Posterior cingulate gyrus (tissue), 11 donors: ENCODE measurements around the gene MVK.

Source experiments
- DNase-seq, 10 donors: peaks; one replicate each; pipeline versions ENCODE4 v3.0.0 to v3.0.0-alpha.2; 2020 to 2021; ENCODE audit warnings: mixed read lengths in 3 of 10
- intact Hi-C: fragments of 100-400 bp; cut with DNase I; formaldehyde crosslinking; loops from one replicate; pipeline ENCODE4 v1.15.1; 2023

Gene MVK

GRCh38 chr12:109573029-109573913 is at the start of gene MVK, which contains the start of gene MMAB:
MVK (plus strand) TSS chr12:109573794; CDS start chr12:109574823, 1,029 bp downstream.
MMAB (minus strand) TSS chr12:109573504; CDS start chr12:109573480, 24 bp downstream.
- intact Hi-C loops, result loop anchor here (10.0 kb wide), 1 partner anchor 48 kb away; no protein-coding TSS in a partner anchor
- DNase-seq, result peak; percentile 97 to 100 (median 99)

DNA sequence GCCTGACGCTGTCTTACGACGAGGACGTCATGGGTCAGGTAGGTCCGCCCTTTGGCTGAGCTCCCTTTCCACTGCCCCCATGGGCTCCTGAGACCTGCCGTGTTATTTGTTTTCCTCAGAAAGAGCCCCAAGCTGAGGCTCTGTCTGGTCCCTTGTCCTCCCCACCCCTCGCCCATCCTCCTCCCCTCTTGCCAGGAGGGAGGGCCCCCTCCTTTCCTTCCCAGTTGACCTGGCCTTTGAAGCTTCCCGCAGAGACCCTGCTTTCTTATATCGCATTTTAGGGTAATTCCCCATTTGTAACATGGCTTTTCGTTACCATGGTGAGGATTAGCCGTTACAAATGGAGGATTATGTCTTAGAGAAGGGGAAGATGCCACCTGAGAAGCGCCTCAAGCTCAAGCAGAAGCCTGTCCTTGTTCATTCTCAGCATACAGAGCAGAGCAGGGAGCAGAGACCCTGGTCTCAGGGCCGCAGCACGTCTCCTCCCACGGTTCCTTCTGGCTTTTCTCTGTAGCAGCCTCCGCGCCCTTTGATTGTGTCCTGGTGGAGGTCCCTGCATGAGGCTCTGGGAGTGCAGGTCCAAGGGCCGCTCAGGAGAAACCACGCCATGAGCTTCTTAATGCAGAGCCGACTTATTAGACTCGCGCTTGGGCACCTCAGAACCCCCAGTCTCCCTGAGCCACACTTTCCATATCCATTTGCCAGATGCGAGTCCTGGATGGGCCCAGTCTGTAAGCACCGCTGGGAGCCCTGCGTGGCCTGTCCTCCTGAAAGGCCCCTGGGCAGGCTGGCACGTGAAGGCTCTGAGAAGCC is 48.9 kb upstream of the MVK start:
- intact Hi-C loops, result loop anchor here (5.0 to 10.0 kb wide), 2 partner anchors 50 to 193 kb away; partner anchors contain the start of genes MMAB and MVK
- DNase-seq, result no peak

GRCh38 chr12:109525279-109525585 is 48.4 kb upstream of the MVK start:
- no peak for DNase-seq
- intact Hi-C loops, result loop anchor here (10.0 kb wide), 1 partner anchor 50 kb away; the partner anchor contains the start of genes MMAB and MVK

DNA sequence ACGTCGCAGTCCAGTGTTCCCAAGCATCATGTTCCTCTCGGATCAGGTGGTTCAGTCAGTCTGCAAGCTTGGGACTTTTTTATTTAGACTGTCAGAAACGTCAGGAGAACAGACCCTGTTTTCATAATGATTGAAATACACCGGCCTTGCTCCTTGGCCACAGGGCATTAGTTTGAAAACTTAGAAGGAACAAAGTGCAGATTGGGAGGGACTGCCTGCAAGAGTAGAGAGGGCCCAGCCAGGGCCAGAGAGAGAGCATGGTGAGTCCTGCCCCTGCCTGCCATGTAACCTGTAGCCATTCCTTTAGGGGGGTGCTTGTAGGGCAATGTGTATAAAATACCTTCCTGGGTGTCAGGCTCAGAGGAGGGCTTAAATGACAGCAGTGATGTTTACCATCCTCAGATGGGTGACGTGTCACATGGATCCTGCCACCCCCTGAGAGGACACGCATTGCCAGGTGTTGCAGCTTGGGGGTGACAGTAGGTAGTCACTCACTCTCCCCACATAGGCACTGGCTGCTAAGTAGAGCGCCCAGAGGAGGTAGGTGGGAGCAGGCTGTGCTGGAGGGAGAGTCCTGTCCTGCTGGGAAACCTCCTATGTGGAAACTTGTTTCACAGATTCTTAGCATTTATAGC is 46.0 kb upstream of the MVK start:
- DNase-seq, result no peak
- intact Hi-C loops, result loop anchor here (10.0 kb wide), 1 partner anchor 47 kb away; the partner anchor contains the start of genes MMAB and MVK

- DNase-seq, result no peak
- intact Hi-C loops, result loop anchor here (10.0 kb wide), 1 partner anchor 45 kb away; the partner anchor contains the start of genes MMAB and MVK
These were observed 43.6 kb upstream of the MVK start for GRCh38 chr12:109529691-109530640.

DNA sequence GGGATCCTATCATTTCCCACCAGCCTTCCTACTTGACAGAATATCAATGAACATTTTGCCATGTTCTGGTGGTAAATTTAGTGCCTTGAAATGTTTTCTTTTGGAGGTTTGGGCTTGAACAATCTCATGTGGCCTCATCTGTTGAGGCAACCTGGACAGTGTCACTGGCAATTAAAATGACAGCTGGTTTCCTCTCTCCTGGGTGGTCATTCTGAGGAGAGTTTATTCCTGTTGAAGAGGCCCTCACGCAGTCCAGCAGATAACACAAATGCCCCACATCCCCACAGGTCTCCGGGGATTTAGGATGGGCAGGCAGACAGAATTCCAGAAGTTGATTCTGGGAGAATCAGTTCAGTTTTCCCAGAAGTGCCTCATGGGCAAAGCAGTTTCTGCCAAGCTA is 42.2 kb upstream of the MVK start:
- intact Hi-C loops, result no loop called here
- no peak for DNase-seq

DNA sequence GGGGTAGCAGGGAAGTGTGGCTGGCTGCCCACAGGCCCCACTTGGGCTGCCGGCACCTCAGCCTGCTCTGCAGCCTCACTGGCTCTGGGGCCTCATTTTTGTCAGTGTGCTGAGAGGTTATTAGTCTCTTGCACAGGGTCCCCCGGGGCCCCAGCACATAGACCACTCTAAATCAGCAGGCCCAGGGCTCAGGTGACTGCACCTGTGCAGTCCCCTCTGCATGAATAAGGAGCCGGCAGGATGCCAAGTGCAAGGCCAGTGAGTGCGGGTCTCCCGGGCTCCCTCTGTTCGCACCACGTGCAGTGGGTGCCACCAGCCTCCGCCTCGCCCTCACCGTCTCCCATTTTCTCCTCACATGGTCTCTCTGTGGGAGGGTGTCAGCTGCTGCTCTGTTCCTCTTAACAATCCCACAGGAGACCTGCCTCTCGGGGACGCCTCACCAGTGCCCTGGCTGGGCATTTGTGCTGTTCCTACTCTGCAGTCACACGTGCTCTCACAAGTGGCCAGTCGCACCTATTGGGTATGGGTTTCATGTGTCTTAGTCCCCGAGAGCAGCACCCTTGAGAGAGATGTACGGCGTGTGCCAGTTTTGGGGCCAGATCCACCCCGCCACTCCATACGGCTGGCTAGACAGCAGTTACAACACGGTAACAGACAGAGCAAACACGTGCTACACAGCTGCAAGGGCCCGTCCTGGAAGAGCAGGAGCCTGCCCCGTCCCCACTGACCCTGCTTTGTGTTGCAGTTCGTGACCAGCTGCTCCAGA is 40.7 kb upstream of the MVK start:
- DNase-seq, result peak in 2 of 10 donors; percentile 62 to 73
- intact Hi-C loops, result no loop called here

DNA sequence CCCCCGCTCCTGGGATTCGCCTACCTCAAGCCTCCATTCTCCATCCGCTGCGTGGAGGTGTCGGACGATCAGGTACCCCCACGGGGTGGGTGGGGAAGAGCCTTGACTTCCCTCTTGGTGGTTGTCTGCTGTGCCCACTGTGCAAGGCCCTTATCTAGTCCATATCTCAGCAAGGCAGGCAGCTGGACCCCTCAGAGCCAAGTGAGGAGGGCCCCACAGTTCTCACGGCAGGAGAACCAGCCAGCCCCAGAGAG is 40.2 kb upstream of the MVK start:
- DNase-seq, result peak in 1 of 10 donors; percentile 57
- intact Hi-C loops, result no loop called here

- intact Hi-C loops, result no loop called here
- DNase-seq, result peak in 2 of 10 donors; percentile 55 to 65
These were observed 39.1 kb upstream of the MVK start for GRCh38 chr12:109534456-109534855.

DNA sequence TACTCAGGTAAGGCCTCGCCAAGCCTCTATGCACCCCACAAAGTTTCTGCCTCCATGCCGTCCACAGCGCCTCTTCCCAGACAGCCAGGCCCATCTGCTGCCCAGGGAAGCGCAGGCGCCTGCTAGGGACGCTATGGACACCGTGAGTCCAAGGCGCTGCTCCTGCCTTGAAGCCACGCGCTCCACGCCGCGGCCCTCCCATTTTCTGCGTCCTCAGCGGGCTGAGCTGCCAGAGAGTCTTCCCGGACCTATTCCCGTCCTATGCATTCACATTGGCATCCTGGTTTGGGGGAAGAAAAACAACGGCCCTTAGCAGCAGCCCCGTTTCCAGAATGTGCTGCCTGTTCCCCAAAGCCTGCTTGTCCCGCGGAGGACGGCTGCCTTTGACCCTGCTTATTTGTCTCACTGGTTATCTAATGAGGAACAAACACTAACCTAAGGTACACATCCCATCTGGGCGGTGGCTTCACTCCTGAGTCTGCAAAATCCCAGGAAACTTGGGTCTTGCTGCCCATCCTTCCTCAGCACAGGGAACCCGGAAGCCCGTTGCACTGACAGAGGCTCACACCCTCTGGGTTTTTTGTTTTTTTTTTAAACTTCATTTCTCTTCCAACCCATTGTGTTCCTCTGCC is 38.2 kb upstream of the MVK start:
- intact Hi-C loops, result no loop called here
- peak in 3 of 10 donors; percentile 50 to 72 (median 57) for DNase-seq

GRCh38 chr12:109535863-109536250 is 37.7 kb upstream of the MVK start:
- intact Hi-C loops, result no loop called here
- peak in 3 of 10 donors; percentile 26 to 69 (median 61) for DNase-seq

DNA sequence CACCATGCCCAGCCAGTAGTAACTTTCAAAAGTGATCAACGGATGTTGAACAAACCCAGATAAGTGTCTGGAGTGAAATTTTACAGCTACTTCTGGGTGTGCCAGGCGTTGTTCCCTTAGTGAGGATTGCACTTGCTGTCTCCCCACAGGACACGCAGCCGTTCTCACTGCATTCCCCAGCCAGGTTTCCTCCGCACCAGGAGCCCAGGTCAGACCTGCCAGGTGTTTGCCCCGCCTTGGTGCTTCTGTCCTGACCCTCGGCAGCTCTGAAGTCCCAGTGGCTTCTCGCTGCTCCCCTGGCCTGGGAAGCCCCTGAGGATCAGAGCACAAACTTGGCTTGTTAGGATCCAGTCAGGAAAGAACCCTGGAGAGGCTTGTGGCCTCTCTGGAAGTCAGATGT is 36.5 kb upstream of the MVK start:
- intact Hi-C loops, result no loop called here
- peak in 2 of 10 donors; percentile 78 to 81 for DNase-seq

- intact Hi-C loops, result no loop called here
- peak in 3 of 10 donors; percentile 5 to 33 (median 18) for DNase-seq
These were observed 35.3 kb upstream of the MVK start for GRCh38 chr12:109538191-109538863.

DNA sequence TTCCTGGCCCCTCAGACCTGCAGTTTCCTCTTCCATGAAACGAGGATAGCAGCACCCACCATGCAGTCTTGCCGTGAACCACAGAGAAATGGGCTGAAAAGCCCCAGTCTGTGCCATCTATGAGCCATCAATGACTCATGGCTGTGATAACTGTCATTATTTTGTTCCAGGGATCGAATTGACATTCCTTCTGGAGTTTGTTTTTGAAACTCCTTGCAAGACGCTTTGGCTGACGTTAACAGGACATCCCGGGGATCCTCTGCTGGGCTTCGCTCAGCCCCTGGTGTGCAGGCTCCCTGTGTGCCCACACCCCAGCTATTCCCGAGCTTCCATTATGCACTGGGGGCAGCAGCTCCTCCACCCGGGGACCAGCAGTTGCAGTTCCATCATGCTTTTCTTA is 34.1 kb upstream of the MVK start:
- DNase-seq, result peak in 2 of 10 donors; percentile 22 to 46
- intact Hi-C loops, result no loop called here

DNA sequence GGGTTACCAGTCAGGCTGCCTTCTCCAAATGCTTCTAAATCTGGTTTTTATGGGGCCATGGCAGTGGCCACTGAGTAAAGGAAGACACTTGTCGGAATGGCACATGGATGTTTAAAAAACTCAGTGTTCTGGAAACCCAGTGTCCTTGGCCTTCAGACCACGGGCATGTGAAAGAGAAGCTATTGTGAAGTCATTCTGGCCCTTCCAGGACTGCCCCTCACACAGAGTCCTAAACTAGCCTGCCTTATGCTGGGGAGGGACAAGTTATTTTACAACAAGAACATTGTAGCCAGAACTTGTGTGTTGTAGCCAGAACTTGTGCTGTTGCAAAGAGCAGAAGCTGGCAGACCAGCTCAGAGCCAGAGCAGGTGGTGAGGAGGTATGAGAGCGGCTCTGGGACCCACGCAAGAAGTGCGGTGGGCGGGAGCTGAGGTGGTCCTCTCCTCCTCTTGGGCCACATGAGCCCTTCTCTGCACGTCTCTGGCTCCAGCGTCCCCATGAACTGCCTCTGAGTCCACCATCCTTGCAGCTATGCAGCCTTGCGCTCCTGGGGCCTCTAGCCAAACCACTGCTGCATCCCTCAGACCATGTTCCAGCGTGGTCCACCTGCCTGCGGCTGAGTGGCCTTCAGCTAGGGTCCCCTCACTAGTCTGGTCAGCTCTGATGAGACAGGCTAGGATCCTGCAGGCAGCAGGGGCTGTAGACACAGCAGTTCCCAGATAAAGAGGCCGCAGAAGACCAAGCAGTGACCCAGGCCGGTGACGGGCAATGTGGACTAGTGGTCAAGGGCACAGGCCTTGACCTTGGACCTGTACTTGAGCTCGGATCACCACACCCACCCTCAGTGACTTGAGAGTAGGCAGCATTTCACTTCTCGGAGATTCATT is 32.8 kb upstream of the MVK start:
- intact Hi-C loops, result no loop called here
- DNase-seq, result peak in 7 of 10 donors; percentile 20 to 67 (median 46)

DNA sequence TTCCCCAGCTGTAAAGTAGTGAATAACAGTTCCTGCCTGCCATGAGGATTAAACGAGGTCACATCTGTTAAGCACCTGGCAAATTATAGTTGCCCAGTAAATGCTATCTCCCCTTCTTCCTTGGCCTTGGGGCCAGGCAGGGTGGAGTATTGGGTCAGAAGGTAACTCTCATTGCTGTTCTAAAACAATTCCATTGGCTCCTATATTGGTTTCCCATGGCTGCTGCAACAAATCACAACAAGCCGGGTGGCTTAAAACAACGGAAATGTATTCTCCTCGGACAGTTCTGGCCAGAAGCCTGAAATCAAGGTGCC is 32.2 kb upstream of the MVK start:
- intact Hi-C loops, result no loop called here

DNA sequence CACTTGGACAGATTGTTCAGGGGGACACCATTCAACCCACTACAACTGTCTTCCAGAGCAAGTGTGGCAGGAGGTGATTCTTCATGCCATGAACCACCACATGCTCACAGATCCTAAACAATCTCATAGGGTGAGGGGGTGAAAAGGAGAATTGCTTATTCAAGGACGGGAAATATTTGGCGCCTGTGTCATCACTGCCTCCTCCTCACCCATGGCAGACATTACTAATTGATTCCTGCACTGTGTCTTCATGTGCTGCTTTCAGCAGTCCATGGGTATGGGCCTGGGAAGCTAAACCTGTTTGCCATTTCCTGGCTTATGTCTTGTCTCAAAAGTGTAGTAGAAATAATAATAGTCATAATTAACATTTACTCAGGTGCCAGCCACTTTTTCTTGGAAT is 31.6 kb upstream of the MVK start:
- intact Hi-C loops, result no loop called here
- no peak for DNase-seq

More for the DNA sequence above, 32.2 kb upstream of the MVK start:
- peak in 1 of 10 donors; percentile 2 for DNase-seq
